Measurements from ENCODE around the gene NEFH. TPM values are rescaled to one million over a fixed set of nuclear protein-coding genes. Genes with fewer than 3 reads are reported as not detected.
A peak's percentile ranks its signal among the peaks of the same experiment; 100 is the strongest.

NEFH gene
- total RNA-seq, 1 experiment from 2014 or later: 5.7 TPM

DNA sequence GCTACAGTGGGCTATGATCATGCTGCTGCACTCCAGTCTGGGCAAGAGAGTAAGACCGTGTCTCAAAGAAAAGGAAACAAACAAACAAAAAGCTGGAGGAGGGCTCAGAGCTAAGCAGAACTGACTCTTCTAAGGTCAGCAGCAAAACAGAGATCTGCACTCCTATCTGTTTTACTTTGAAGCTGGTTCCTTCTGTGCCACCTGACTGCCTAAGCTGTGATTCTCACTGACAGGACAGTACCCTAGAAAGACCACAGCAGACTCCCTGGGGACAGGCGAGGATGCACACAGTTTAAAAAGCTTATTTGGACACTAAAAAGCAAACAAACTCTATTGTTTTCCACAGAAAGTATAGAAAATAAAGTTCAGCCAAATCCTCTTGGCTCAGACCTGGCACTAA is 30.5 kb downstream of the NEFH start:
- H2AK5ac ChIP-seq (ENCODE audit: insufficient read length, low read length): no peak overlapping the region
- no peak overlapping the region for H2BK5ac ChIP-seq (ENCODE audit: insufficient read length, low read length)
- Mint-ChIP-seq H3K27me3 (ENCODE audit: low read depth) (no peaks in the 10 kb centered on the region), H3K4me3 (no peak overlapping the region), H3K36me3 (ENCODE audit: insufficient read depth in 1 of 3, low read depth in 3 of 3) (peaks cover 27 to 71% (median 70%) of the 10 kb centered on the region in 3 experiments; a peak in 6 of 7 replicates), H3K27ac (peak overlapping the region in 1 of 3 experiments; percentile 78; a peak in 2 of 7 replicates), H3K4me1 (no peaks in the 10 kb centered on the region), H3K9me3 (no peaks in the 10 kb centered on the region)
- H4K20me1 ChIP-seq (ENCODE audit: control insufficient read depth, insufficient read depth, insufficient read length): no peaks in the 10 kb centered on the region
- H3K79me1 ChIP-seq (ENCODE audit: insufficient read depth, low read depth, low read length, poor library complexity, severe bottlenecking): no peaks in the 10 kb centered on the region
- WGBS (ENCODE audit: extremely low coverage, insufficient read length, low lambda C conversion rate): no CpG with 5 or more reads among the region's 2 CpGs
- no peaks in the 10 kb centered on the region for H3K23me2 ChIP-seq (ENCODE audit: insufficient read length, low read depth, low read length, poor library complexity, severe bottlenecking)
- no peak overlapping the region for H3K27ac ChIP-seq (ENCODE audit: insufficient read length, low read depth, low read length)
- no peak overlapping the region for H3K18ac ChIP-seq (ENCODE audit: insufficient read length, low read depth, low read length)
- H3K14ac ChIP-seq (ENCODE audit: insufficient read depth, low read length): no peak overlapping the region
- no peak overlapping the region for H4K5ac ChIP-seq (ENCODE audit: insufficient read length, low read depth, low read length)
- no peak overlapping the region for H3K9ac ChIP-seq (ENCODE audit: extremely low read depth, insufficient read length, low read length)
- H2AFZ ChIP-seq (ENCODE audit: low read length): no peak overlapping the region
- H4K8ac ChIP-seq (replicated peaks; ENCODE audit: insufficient read length, low read depth, low read length): no peak overlapping the region
- no peak overlapping the region for H3K23ac ChIP-seq (ENCODE audit: insufficient read length, low read depth, low read length)
- H3K4me1 ChIP-seq (ENCODE audit: insufficient read depth, low read length): no peaks in the 10 kb centered on the region
- H3K9me3 ChIP-seq (ENCODE audit: control insufficient read depth, low read depth, low read length): no peaks in the 10 kb centered on the region
- no peak overlapping the region for H2BK120ac ChIP-seq (ENCODE audit: low read depth, low read length, poor library complexity, severe bottlenecking)
- no peak overlapping the region for H3K4me2 ChIP-seq (ENCODE audit: insufficient read depth, insufficient read length, low read length)
- TF ChIP-seq CTCF (conservative IDR thresholded peaks at IDR 0.05): no peak
- no peak overlapping the region for H3T11ph ChIP-seq (ENCODE audit: low read length)
- no peak overlapping the region for H4K91ac ChIP-seq (ENCODE audit: insufficient read length, low read depth, low read length)
- no peak overlapping the region for H3K4ac ChIP-seq (ENCODE audit: low read depth, low read length)
- no peak for DNase-seq
- H3K27me3 ChIP-seq (ENCODE audit: insufficient read depth, low read length): no peaks in the 10 kb centered on the region
- no peak overlapping the region for H3K56ac ChIP-seq (ENCODE audit: insufficient read length, low read depth, low read length)
- H2BK15ac ChIP-seq (ENCODE audit: low read depth, low read length): no peak overlapping the region
- H3K79me2 ChIP-seq (ENCODE audit: insufficient read depth, low read length): no peaks in the 10 kb centered on the region
- H2BK12ac ChIP-seq (ENCODE audit: insufficient read length, low read depth, low read length): no peak overlapping the region
- no peak overlapping the region for H2BK20ac ChIP-seq (ENCODE audit: low read depth, low read length, poor library complexity, severe bottlenecking)
